Fibroblast of lung (primary cell): ENCODE results near the gene MTIF3. TPM values are rescaled to one million over a fixed set of nuclear protein-coding genes. Genes with fewer than 3 reads are reported as not detected.

Experiments used
- DNase-seq, 2 donors: peaks; one replicate each; pipeline versions ENCODE4 v3.0.0 to v3.0.0-alpha.2; 2010; ENCODE audit warnings: low read depth in 2 of 2
- H2AFZ ChIP-seq: 2 replicates; pipeline ENCODE4 v1.5.1; 2012; ENCODE audit warnings: low read length, control low read depth, inconsistent platforms
- H3K27ac ChIP-seq: 2 replicates; pipeline ENCODE4 v1.5.1; 2011; ENCODE audit warnings: low read length, control low read depth; ENCODE audit not compliant: insufficient read depth
- H3K27me3 ChIP-seq: 2 replicates; pipeline ENCODE4 v1.5.1; 2011; ENCODE audit warnings: mild to moderate bottlenecking, low read length; ENCODE audit not compliant: control insufficient read depth, insufficient read depth
- H3K36me3 ChIP-seq: 2 replicates; pipeline ENCODE4 v1.5.1; 2011; ENCODE audit warnings: low read length; ENCODE audit not compliant: control insufficient read depth, insufficient read depth
- H3K4me1 ChIP-seq: 2 replicates; pipeline ENCODE4 v1.5.1; 2011; ENCODE audit warnings: low read length; ENCODE audit not compliant: control insufficient read depth, insufficient read depth; ENCODE audit errors: extremely low read depth
- H3K4me2 ChIP-seq: 2 replicates; pipeline ENCODE4 v1.5.1; 2011; ENCODE audit warnings: low read length, control low read depth; ENCODE audit not compliant: insufficient read depth; ENCODE audit errors: extremely low read depth
- H3K4me3 ChIP-seq, 4 experiments: fragments of 200-600 bp in 1 of 4; sonication (generic) in 1 of 4; replicated peaks in 1 of 4; 2 replicates each; pipeline ENCODE4 v1.5.1; 2011 to 2016; ENCODE audit warnings: low read length in 4 of 4, low read depth in 3 of 4, mild to moderate bottlenecking in 3 of 4, control low read depth in 2 of 4, inconsistent platforms in 1 of 4, mixed read lengths in 1 of 4; ENCODE audit not compliant: insufficient read depth in 1 of 4; ENCODE audit errors: control extremely low read depth in 1 of 4
- H3K79me2 ChIP-seq: 2 replicates; pipeline ENCODE4 v1.5.1; 2012; ENCODE audit warnings: mild to moderate bottlenecking, low read length, inconsistent platforms; ENCODE audit not compliant: control insufficient read depth, insufficient read depth
- H3K9ac ChIP-seq: 2 replicates; pipeline ENCODE4 v1.5.1; 2011; ENCODE audit warnings: mild to moderate bottlenecking, low read length, control low read depth; ENCODE audit not compliant: insufficient read depth
- H3K9me3 ChIP-seq: 2 replicates; pipeline ENCODE4 v1.5.1; 2012; ENCODE audit warnings: low read depth, low read length; ENCODE audit not compliant: control insufficient read depth, insufficient read depth
- H4K20me1 ChIP-seq: 2 replicates; pipeline ENCODE4 v1.5.1; 2011; ENCODE audit warnings: low read length; ENCODE audit not compliant: control insufficient read depth, insufficient read depth; ENCODE audit errors: extremely low read depth
- EZH2 ChIP-seq: IDR thresholded peaks from 2 replicates; pipeline ENCODE4 v1.5.1; 2012; ENCODE audit warnings: low read length, control low read depth, mild to moderate bottlenecking; ENCODE audit errors: missing control alignments
- polyA plus RNA-seq, 2 donors: library from polyadenylated mRNA; depleted of rRNA in 1 of 2; stranded (reverse) in 1 of 2; unstranded in 1 of 2; fragments of >200 nt; gene quantifications; 2 replicates each; pipeline ENCODE4 v1.2.1, GENCODE V29; 2011 to 2012; ENCODE audit warnings: missing spikeins in 1 of 2
- total RNA-seq: library from RNA; depleted of rRNA; stranded (reverse); fragments of >200 nt; gene quantifications from 2 replicates; pipeline ENCODE4 v1.2.1, GENCODE V29; 2014
- TF ChIP-seq, protein P1 (sequence below), 2 donors: IDR thresholded peaks in 1 of 2; conservative IDR thresholded peaks in 1 of 2; 1 replicate in 1 of 2; 2 replicates in 1 of 2; pipeline ENCODE4 v1.5.1; 2011 to 2012; ENCODE audit warnings: low read length in 2 of 2, control low read depth in 1 of 2, inconsistent platforms in 1 of 2, low read depth in 1 of 2, mild to moderate bottlenecking in 1 of 2

The MTIF3 gene
- total and polyA plus RNA-seq, 2 donors (not counting 1 experiment from before 2014, with no cell fraction given): 90.0 to 92.3 TPM

GRCh38 chr13:27391471-27391870, 58.9 kb downstream of the MTIF3 start:
- H3K4me2 ChIP-seq: no peak overlapping the region
- no peak overlapping the region for H2AFZ ChIP-seq
- DNase-seq: no peak
- H3K4me3 ChIP-seq: no peak overlapping the region
- H3K9ac ChIP-seq: no peak overlapping the region
- H3K79me2 ChIP-seq: no peaks in the 10 kb centered on the region
- H4K20me1 ChIP-seq: no peaks in the 10 kb centered on the region
- no peak overlapping the region for H3K27ac ChIP-seq
- no peaks in the 10 kb centered on the region for H3K4me1 ChIP-seq
- H3K36me3 ChIP-seq: no peaks in the 10 kb centered on the region
- no peak for TF ChIP-seq EZH2
- TF ChIP-seq, protein P1, sequence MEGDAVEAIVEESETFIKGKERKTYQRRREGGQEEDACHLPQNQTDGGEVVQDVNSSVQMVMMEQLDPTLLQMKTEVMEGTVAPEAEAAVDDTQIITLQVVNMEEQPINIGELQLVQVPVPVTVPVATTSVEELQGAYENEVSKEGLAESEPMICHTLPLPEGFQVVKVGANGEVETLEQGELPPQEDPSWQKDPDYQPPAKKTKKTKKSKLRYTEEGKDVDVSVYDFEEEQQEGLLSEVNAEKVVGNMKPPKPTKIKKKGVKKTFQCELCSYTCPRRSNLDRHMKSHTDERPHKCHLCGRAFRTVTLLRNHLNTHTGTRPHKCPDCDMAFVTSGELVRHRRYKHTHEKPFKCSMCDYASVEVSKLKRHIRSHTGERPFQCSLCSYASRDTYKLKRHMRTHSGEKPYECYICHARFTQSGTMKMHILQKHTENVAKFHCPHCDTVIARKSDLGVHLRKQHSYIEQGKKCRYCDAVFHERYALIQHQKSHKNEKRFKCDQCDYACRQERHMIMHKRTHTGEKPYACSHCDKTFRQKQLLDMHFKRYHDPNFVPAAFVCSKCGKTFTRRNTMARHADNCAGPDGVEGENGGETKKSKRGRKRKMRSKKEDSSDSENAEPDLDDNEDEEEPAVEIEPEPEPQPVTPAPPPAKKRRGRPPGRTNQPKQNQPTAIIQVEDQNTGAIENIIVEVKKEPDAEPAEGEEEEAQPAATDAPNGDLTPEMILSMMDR (conservative IDR thresholded peaks at IDR 0.05 in 1 of 2, IDR thresholded peaks at IDR 0.05 in 1 of 2; ENCODE audit: low read depth in 1 of 2, low read length in 2 of 2): no peak
- no peaks in the 10 kb centered on the region for H3K9me3 ChIP-seq
- H3K27me3 ChIP-seq: peaks cover 4% of the 10 kb centered on the region

- no peak for TF ChIP-seq EZH2
- TF ChIP-seq, protein P1 (conservative IDR thresholded peaks at IDR 0.05 in 1 of 2, IDR thresholded peaks at IDR 0.05 in 1 of 2; ENCODE audit: low read depth in 1 of 2, low read length in 2 of 2): no peak
- Histone ChIP-seq H3K9me3 (no peaks in the 10 kb centered on the region), H2AFZ (no peak overlapping the region), H3K4me2 (no peak overlapping the region), H4K20me1 (no peaks in the 10 kb centered on the region), H3K9ac (no peak overlapping the region), H3K36me3 (no peaks in the 10 kb centered on the region), H3K4me1 (no peaks in the 10 kb centered on the region), H3K79me2 (no peaks in the 10 kb centered on the region), H3K27me3 (peaks cover 4% of the 10 kb centered on the region), H3K4me3 (no peak overlapping the region), H3K27ac (no peak overlapping the region)
- DNase-seq: no peak
Measured at GRCh38 chr13:27389891-27390290, 60.5 kb downstream of the MTIF3 start.

DNA sequence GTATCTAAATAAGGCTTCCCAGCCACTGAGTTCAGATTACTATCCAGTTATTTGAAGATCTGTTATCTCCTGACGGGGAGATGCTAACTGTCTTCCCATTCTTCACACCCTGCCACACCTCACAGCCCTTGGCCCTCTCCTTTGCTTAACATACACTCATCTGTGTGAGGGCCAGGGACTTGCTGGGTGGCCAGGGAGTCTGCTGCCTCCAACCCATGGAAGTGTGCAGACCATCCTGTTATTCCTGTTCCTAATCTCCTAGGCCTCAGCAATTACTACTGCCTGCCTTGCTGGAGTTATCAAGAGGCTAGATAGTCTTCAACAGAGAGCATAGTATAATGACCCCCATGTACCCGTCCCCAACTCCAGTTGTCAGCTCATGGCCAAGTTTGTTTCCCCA, 62.1 kb downstream of the MTIF3 start:
- H3K4me2 ChIP-seq: no peak overlapping the region
- H3K36me3 ChIP-seq: no peaks in the 10 kb centered on the region
- peaks cover 4% of the 10 kb centered on the region for H3K27me3 ChIP-seq
- no peak overlapping the region for H3K4me3 ChIP-seq
- H4K20me1 ChIP-seq: no peaks in the 10 kb centered on the region
- H3K4me1 ChIP-seq: no peaks in the 10 kb centered on the region
- H2AFZ ChIP-seq: no peak overlapping the region
- no peaks in the 10 kb centered on the region for H3K79me2 ChIP-seq
- H3K9me3 ChIP-seq: no peaks in the 10 kb centered on the region
- no peak overlapping the region for H3K9ac ChIP-seq
- H3K27ac ChIP-seq: no peak overlapping the region
- TF ChIP-seq EZH2: no peak
- TF ChIP-seq, protein P1 (conservative IDR thresholded peaks at IDR 0.05 in 1 of 2, IDR thresholded peaks at IDR 0.05 in 1 of 2; ENCODE audit: low read depth in 1 of 2, low read length in 2 of 2): no peak
- DNase-seq: no peak

Other genes starting within 250 kb of the MTIF3 start
- 831 and 848 TPM in 2 replicates for gene RPL21, start 199.0 kb downstream of the MTIF3 start, total RNA-seq
- 1,415 and 1,841 TPM in 2 replicates for gene RPL21, start 199.0 kb downstream of the MTIF3 start, polyA plus RNA-seq
- gene RASL11A, start 179.7 kb downstream of the MTIF3 start, total RNA-seq: 73.5 and 82.2 TPM in 2 replicates
- gene RASL11A, start 179.7 kb downstream of the MTIF3 start, polyA plus RNA-seq: 10.4 and 12.8 TPM in 2 replicates
- 93.0 and 98.6 TPM in 2 replicates for gene GTF3A, start 25.9 kb downstream of the MTIF3 start, total RNA-seq
- gene GTF3A, start 25.9 kb downstream of the MTIF3 start, polyA plus RNA-seq: 126 and 167 TPM in 2 replicates
- 5.6 and 7.6 TPM in 2 replicates for gene LNX2, start 170.0 kb upstream of the MTIF3 start, total RNA-seq
- 6.0 and 6.2 TPM in 2 replicates for gene LNX2, start 170.0 kb upstream of the MTIF3 start, polyA plus RNA-seq
- gene POLR1D, start 171.3 kb upstream of the MTIF3 start, total RNA-seq: 84.6 and 110 TPM in 2 replicates
- gene POLR1D, start 171.3 kb upstream of the MTIF3 start, polyA plus RNA-seq: 96.0 and 99.6 TPM in 2 replicates